Fibroblast of skin of left quadriceps (primary cell): ENCODE data around the gene CLDN9.

Source experiments
- DNase-seq, 2 experiments: peaks; one replicate each; pipeline ENCODE4 v3.0.0-alpha.2; 2013; ENCODE audit warnings: low read depth in 2 of 2

Gene CLDN9

DNA sequence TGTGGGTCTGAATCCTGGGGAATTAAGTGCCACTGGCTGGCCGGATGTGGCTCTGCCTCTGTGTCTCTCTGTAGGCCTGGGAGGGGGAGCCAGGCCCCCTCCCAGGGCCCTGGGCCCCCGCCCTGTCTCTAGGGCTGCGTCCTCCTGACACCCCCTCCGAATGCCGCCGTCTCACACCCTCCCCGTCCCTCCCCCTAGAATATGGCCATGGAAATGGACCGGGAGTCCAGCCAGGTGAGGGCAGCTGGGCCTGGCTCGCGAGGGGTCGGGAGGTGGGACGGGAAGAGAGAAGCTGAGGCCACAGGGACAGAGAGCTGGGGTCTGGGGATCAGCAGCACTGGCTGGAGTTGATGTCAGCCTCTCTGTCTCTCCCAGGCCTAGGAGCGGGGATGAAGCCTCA lies 16.4 kb upstream of the CLDN9 start:
- no peak for DNase-seq

DNA sequence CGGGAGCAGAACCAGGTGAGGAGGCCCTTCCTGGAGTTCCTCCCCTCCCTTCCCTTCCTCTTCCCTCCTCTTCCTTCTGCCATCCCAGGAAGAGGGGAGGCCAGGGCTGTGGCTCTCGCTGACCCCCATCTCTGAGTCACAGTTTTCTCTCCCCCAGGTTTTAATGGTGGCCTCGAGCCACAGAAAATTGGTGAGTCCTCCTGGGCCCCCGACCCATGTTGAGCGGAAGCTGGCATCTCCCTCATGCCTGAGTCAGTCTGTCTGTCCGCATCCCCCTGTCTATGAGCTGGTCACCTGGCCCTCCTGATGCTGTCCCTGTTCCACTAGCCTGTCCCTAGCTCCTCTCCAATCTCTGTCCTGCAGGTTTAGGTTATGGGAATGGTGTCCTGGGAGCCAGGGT lies 12.8 kb upstream of the CLDN9 start:
- DNase-seq = no peak

- DNase-seq = no peak
Observed at GRCh38 chr16:3000540-3000939, 12.2 kb upstream of the CLDN9 start.

DNA sequence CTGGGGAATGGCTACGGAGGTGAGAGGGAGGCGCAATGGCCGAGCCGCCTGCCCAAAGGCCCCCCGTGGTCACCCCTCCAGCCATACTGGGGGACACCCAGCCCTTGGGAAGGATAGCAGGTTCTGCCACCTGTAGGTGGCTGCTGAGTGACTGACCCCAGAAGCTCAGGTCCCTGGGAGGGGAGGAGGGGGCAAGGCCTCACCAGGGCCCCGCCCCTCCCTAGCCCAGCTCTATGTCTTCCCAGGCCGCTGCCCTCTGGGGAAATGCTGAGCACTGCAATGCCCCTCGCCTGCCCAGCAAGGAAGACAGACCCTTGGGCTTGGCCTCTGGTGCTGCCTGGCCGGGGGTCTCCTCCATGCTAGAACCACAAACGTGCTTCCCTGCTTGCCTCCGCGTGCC lies 11.4 kb upstream of the CLDN9 start:
- no peak for DNase-seq

GRCh38 chr16:3003582-3004270 lies 9.0 kb upstream of the CLDN9 start:
- peak; percentile 95 to 96 for DNase-seq

- DNase-seq = no peak
Observed at GRCh38 chr16:3004319-3004718, 8.4 kb upstream of the CLDN9 start.

DNA sequence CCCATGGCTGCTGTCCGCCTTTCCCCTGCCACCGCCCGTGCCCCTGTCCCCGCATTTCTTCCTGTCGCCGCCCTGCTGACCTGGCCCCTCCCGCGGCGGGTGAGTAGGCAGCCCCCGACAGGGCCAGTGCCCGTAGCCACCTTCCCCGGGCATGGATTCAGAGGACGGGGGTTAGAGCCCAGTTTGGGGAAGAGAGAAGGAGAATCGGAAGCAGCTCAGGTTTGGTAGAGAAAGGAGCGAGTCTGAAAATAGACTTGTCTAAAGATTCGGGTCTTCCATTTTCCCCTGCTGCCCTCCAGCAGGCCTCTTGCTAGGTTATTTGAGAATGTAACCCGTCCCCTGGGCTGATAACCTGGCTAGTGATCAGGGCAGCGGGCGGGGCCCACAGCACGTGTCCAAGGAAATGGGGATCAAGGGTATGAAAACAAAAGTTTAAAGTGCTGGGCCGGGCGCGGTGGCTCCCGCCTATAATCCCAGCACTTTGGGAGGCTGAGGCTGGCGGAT lies 7.9 kb upstream of the CLDN9 start:
- no peak for DNase-seq

- no peak for DNase-seq
Observed at GRCh38 chr16:3007059-3007956, 5.4 kb upstream of the CLDN9 start.

DNA sequence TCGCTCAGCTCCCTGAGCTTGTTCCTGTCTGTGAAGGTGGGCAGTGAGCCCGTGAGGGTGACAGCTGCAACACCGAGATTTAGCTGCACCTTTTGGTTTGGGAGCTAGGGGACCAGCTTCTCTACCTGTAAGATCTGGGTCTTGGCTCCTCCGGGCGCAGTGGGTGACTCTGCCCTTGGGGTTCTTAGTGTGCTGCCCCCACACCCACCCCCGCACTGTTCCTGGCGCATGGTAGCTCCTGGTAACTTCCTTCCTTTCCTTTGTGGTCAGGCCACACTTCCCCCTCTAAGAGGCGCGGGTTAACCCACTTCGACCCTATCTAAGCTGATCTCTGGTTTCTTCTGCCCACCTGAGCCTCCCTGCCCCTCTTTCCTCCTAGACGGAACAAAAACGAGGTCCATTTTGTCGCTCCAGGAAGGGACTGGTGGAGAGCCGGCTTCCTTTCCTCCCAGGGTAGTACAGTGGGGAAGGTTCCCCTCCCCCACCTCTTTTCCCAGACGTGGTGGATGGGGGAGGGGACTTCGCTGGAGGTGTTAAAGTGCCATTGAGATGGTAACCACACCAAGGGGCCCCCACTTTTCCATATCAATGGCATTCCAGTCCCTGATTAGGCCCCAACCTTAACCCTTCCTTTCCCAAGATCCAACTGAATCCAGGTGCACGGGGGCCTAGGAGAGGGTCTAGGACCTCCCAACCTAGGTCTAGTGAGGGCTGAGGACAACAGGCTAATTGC lies 4.6 kb upstream of the CLDN9 start:
- DNase-seq = no peak

DNA sequence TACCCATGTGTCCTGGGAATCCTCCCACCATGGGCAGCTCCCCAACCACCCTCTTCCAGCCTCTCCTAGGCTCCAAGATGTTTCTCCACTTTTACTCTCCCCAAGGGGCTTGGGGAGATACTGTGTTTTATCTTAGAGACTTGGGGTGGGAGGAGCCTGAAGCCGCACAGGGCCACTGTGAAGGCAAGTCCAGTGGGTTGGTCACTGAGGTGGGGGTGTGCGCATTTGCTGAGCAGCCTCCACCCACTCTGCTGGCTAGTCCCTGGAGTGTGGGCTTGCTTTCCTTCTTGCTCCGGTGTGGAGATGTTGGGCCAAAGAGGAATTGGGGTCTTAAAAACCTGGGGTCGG lies 4.1 kb upstream of the CLDN9 start:
- no peak for DNase-seq

DNA sequence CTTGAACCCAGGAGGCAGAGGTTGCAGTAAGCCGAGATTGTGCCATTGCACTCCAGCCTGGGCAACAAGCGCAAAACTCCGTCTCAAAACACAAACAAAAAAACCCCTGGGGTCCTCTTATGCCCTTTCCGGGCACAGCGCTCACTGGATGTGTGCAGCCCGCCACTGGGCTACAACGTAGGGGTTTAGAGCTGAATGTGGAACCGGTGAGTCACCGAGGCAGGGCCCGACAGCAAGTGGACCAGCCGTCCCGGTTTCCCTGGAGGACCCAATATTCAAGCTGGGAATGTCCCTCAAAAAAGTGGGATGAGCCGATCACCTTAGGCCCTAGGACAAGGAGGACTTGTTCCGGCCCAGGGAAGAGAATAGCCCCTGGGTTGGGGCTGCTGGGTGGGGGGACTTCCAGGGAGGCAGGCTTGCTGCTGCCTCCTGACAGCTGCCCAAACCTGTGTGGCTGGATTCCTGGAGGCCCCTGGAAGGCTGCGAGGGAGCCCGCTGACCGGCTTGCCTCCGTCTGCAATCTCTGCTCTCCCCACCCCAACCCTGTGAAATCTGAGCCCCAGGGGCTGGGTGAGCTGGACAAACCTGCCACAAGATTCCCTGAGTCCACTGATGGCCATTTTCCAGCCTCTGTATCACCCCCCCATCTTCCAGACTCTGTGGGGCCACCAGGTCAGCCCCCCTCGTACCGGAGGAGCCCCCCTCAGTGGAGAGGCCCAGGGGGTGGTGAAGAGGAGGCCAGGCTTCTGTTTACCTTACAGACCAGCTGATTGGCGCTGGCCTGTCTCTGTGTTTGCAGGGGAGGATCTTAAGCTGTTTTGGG lies 2.9 kb upstream of the CLDN9 start:
- no peak for DNase-seq

DNA sequence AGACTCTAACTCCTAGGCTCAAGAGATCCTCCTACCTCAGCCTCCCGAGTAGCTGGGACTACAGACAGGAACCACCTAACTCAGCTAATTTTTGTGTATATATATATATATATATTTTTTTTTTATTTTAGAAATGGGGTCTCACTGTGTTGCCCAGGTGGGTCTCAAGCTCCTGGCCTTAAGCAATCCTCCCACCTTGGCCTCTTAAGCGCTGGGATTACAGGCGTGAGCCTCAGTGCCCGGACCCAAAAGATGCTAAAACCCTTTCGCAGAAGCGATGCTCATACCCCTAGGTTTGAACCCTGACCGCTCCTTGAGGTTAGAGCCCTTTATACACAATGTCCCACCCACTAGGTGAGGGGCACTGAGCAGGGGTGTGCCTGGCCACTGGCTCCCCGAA lies 2.2 kb upstream of the CLDN9 start:
- DNase-seq = no peak

- no peak for DNase-seq
Observed at GRCh38 chr16:3012246-3012645, 477 bp upstream of the CLDN9 start.

- DNase-seq = no peak
Observed at GRCh38 chr16:3013491-3013951, 798 bp downstream of the CLDN9 start.

DNA sequence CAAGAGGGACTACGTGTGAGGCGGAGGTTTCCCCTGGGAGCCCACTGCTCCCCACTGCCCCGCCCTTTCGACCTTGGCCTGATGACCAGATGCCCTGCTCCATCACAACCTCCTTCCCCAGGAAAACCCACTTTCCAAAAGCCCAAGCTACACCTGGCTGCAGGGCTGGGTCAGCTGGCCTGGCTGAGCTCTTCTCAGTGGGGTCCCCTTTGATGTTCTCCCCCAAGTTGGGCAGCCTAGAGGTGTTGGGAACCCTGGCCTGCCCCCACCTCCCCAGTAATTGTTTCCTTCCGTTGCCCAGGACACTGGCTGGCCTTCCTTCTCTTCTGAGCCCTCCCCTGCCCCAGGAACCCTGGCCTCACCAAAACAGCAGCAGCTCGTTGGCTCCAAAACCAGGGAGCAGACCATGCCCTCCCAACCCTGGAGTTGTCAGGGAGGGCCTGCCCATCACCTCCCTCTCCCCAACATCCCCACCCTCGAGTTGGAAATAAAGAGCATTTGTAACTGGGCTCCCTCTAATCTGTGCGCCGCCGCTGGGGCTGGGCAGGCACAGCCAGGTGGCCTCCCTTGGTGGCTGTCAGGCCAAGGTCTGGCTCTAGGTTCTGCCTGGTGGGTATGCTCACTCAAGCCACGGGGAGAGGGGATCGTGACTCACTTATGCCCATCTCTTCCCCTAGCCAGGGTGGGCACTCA lies 1.4 kb downstream of the CLDN9 start:
- no peak for DNase-seq

DNA sequence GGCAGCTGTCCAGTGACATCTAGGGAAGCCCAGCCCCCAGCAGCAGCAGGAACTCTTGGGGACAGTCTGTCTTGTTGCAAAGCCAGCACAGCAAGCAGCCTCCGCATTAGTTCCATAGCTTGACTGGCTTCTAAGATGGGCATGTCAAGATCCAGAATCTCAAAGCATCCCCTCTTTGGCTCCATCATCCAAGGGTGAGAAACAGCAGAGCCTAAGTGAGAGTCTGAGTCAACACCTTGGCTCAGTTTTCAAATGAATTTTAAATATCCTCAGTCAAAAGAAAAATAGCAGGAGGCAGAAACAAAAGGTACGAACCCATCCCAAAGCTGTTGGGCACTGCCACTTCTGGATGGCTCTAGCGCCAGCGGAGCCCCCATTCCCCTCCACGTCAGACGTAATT lies 2.2 kb downstream of the CLDN9 start:
- DNase-seq = no peak

DNA sequence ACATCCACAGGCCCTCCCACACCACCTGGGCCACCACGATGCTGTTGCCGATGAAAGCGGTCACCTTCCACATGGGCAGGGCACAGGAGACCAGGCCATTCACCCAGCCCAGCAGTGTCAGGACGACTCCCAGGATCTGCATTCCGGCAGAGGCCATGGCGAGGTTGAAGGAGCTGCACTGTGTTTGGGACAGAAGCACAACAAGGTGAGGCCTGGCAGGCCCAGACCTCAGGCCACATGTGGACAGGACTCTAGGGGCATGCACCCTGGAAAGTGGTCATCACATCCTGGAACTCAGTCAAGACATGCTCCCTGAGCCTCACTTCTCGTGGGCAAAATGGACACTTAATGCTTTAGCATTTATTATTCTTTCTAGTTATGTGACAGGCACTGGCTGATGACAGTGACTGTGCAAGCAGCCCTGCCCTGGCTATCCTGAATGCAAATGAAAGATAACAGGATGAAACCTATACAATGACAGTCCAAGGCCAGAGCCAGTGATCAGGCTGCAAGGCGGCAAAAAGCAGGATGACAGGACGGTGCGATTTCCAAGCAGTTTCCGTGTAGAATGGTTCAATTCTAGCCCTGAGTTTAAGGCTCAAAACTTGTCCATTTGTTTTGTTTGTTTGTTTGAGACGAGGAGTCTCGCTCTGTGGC lies 3.3 kb downstream of the CLDN9 start:
- DNase-seq = no peak

- no peak for DNase-seq
Observed at GRCh38 chr16:3017344-3017743, 4.6 kb downstream of the CLDN9 start.

DNA sequence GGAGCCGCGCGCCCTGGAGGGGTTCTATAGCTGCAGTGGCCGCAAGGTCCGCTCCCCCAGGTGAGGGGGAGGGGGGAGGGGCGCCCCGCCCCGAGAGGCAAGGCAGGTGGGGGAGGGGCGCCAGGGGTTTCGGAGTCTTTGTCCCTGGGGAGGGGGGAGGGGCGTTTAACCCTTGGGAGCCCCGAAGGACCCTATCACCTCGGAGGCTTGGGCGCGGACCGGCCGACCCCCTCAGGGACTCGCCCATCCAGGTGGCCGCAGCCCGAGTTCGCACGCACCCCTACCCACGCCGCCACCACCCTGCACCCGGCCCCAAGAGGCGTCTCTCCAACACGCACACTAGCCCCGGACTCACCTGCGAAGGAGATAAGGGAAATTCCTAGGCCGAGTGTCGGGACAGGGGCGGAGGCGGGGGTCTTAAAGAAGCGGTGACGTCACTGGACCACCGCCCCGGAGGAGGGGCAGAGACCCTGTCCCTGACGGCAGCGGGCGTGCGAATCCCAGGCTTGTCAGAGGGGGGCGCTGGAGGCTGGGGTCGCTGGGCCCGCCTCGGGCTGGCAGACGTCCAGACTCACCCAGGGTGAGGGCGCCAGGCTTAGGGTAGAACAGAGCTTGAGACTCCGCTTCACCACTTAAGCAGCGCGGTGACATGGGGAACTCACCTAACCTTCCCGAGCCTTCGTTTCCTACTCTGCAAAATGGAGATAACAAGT lies 5.2 kb downstream of the CLDN9 start, which contains the start of gene CLDN6:
CLDN6 (minus strand) TSS at position 390 of the 713 bp plus-strand sequence. CDS start 2,162 bp downstream, outside the sequence.
- DNase-seq = no peak
